Measurements from ENCODE around the gene LRRC45.

LRRC45 gene

DNA sequence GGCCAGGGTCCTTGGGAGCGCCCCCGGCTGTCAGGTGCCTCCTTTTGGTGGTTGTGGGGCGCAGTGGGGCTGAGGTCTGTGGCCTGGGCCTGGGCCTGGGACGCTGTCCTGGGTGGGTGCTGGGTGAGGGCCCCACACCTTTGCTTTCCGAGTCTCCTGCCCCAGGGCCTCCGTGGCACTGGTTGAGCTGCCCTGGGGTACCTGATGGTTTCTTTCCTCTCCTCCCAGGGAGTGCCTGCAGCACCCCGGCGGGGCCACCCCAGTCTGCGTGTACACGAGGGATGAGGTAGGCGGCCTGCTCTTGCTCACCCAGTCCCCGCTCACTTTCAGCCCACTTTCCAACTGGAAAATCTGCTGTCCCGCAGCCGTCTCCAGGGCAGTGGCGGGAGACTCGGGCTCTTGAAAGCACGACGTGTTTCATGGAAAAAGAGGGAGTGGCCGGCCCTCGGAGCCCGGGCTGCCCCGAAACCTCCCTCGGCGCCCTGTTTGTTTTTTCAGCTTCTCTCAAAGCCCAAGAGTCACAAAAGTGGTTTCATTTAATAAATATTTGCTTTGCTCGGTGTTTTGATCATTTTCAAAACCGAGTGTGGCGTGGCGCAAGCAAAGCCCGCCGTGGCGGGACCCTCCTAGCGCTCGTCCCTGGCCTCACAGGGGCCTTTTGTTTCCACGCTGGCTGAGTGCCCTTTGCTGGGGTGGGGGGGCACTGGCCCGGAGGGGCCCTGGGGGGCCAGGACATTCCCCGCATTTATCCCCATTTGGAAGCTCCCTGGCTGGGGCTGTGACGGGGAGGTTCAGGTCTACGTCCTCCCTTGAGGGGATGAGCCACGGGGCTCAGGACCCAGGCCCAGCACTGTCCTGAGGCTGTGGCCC lies 28.3 kb upstream of the LRRC45 start:
- DNase-seq, result peak; percentile 11

DNA sequence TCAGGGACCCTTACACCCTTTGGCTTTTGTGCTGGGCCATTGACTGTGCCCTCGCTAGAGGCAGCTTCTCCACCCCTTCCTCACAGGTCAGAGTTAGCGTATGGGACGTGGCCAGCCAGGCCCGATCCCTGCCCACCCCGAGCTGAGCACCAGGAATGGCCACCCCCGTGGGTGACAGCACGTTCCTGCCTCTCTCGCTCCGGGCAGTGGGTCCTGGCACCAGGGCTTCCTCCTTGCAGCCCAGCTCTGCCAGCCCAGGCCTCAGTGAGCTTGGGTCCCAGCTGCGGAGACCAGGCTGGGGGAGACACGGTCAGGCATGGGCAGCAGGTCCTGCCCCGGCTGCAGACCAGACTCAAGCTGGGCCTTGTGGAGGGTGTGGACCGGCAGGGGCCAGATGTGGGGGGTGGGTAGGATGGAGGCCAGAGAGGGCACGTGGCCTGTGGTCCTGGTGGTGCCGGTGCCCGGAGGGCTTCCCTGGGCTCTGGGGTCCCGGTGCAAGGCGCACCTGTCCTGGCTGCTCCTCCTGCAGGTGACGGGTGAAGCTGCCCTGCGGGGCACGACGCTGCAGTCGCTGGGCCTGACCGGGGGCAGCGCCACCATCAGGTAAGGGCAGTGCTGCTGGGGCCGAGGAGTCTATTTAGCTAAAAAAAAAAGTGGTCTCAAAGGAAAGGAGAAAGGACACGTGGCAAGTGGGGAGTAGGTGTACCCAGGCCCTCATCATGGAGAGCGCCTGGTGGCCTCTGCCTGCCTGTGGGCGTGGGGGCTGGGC lies 27.5 kb upstream of the LRRC45 start:
- no peak for DNase-seq

DNA sequence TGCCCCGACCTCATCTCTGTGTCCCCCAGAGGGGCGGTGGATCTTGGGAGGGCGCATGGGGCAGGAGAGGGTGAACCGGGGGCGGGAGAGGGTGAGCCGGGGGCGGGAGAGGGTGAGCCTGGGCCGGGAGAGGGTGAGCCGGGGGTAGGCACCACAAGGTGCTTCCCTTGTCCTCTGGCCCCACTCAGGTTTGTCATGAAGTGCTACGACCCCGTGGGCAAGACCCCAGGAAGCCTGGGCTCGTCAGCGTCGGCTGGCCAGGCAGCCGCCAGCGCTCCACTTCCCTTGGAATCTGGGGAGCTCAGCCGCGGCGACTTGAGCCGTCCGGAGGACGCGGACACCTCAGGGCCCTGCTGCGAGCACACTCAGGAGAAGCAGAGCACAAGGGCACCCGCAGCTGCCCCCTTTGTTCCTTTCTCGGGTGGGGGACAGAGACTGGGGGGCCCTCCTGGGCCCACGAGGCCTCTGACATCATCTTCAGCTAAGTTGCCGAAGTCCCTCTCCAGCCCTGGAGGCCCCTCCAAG lies 26.8 kb upstream of the LRRC45 start:
- no peak for DNase-seq

DNA sequence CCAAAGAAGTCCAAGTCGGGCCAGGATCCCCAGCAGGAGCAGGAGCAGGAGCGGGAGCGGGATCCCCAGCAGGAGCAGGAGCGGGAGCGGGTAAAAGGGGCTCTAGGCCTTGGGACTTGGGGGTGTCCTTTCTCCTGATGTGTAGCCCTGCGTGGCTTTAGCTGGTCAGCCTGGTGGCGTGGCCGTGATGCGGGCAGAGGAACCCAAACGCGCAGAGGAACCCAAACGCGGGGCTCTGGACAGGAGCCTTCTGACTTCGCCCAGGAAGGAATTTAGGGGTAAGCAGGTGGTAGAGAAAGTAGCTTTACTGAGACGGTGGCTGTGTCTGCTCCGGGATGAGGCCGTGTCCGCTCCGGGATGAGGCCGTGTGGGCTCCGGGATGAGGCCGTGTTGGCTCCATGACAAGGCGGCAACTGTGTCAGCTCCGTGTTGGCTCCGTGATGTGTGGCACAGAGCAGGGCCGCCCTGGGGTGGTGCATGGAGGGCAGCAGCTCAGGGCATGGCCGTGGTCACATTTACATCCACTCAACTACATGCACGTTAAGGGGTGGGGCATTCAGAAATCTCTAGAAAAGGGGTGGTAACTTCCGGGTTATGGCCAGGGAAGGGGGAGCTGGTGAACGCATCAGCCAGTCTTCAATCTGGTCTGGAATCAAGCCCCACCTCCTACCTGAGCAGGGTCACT lies 26.2 kb upstream of the LRRC45 start:
- no peak for DNase-seq

DNA sequence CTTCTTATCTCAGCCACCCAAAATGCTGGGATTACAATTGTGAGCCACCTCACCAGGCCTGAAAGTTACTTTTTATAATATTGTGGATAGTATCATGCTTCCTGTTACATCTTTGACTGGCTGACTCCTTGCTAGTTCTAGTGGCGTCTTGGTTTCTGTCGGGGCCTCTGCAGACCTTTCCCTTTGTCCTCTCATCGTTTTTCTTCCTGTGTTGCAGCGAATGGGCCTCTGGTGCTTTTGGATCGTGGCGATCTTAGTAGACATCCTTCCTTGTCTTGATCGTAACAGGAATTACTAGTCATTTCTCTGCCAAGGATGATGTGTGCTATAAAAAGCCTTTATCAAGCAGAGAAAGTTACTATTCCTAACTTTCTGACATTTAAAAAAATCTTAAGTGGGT lies 24.9 kb upstream of the LRRC45 start:
- no peak for DNase-seq

DNA sequence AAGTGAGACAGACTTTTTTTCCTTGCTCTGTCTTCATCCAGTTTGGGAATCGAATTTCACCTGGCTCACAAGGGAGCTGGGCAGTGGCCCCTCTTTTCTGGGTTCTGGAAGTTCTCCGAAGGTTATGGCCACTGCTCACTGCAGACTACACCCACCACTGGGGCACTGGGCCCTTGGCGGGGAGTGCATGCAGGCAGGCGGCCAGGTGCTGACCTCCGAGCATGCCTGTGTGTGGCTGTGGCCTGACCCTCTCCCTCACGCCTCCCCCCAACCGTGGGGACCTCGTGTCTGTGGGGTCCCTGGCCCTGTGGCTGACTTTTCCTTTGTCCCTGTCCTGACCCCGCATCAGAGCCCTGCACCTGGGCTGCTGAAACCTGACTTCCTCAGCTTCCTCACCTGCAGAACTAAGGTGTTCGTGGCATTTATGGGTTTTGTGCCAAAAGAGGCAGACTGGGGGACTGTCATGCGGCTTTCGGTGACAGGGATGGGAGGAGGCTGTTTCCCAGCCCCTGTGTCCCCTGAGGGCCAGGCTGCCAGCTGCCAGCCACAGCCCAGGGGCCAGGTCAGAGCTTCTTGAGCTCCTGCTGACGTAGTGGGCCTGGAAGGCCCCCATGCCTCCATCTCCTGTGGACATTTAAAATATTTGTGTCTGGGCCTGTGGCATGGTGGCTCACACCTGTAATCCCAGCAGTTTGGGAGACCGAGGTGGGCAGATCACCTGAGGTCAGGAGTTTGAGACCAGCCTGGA lies 24.2 kb upstream of the LRRC45 start:
- DNase-seq, result no peak

DNA sequence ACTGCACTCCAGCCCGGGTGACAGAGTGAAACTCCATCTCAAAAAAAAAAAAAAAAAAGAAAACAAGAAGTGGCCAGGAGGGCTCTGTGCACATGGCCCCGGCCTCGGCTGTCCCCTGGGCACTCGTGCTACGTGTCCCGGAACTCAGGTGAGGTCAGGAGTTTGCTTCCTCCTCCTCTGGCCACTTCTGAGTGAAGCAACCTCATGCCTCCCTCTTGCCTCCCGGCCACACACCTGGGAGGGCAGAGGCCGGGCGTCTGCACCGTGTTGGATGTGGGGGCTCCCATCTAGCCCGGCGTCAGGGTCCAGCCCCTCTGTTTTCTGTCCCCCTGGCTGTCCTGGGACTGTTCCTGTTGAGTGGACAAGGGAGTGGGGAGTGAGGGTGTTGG lies 23.5 kb upstream of the LRRC45 start:
- no peak for DNase-seq

DNA sequence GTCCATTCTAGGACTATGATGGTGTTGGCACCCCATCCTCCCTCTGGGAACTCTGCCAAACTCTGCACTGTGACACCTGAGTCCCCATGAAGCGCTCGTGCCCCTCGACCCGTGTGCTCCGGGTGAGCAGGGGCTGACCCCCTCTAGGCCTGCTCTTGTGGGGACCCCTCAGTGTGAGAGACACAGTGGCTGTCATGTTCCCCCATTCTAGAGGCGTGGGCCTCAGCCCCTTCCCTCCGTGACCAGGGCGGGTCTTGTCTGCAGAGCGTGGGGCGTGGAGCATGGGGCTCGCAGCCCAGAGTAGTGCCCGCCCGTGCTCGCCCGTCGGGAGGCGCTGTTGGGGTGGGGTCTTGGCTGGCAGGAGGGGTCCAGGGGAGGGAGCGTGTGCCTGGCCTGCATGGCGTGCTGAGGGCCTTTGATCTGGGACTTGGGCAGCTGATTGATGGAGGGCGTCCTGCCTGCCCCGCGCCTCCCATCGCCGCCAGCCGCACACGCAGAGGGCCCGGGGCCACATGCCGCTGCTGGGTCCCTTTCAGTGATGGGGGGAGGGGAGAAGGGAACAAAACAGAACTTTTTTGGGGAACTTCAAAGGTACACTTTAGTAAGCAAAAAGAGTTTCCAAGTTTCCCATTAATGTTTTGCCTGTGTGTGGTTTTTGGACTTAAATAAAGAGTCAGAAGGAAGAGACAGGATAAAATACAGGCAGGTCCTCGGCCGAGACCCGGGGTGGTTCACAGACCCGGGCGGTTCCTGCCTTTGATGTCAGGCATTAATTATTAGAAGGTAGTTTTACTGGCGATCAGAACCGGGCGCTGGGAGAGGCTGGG lies 22.9 kb upstream of the LRRC45 start:
- DNase-seq, result no peak

DNA sequence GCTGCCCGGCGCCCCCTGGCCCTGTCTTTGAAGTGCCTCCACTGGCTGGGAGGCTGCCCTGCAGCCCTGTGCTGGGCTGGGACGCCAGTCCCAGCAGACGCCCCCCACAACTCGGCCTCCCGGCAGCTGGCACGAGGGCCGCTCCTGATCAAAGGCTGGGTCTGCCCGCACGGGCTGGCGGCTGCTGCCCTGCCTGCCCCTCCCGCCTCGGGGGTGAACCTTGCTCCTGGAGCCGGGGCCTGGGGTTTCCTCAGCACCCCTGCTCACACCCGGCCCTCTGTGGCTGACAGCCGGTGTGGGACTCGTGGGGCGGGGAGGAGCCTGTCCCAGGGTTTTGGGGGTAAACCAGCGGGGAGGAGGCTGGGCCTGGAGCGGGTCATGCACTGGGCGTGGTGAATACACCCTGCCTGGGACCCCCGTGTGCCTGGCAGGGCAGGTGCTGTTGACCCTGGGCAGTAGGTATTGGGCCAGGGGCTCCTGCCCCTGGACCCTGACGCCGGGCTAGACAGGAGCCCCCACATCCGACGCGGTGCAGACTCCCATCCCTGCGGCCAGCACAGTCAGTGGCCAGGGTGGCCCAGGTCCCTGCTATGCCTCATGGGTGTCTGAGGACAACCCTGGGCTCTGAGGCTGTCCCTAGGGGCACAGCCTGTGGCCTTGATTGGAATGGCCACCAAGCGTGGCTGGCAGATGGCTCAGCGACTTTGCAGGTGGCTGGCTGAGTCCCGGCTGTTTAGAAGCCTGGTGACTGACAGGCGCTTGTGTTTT lies 22.1 kb upstream of the LRRC45 start:
- no peak for DNase-seq

DNA sequence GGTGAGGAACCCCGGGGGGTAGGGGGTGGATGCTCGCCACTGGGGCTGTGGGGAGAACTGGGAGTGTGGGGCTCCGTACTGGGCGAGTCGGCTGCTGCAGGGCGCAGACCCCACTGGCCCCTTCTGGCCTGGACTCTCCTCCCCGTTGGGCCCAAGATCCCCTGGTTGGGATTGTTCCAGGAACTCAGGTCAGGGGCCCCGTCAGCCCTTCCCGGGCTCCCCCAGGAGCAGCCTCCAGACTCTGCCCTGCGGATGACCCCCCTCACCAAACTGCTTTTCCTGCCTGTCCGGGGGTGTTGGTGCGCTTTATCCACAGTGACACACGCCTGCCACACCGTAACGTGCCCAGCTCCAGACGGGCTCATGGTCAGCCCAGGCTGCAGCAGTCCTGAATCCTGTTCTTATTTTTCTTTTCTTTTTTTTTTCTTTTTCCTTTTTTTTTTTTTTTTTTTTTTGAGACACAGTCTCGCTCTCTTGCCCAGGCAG lies 21.5 kb upstream of the LRRC45 start:
- DNase-seq, result no peak

DNA sequence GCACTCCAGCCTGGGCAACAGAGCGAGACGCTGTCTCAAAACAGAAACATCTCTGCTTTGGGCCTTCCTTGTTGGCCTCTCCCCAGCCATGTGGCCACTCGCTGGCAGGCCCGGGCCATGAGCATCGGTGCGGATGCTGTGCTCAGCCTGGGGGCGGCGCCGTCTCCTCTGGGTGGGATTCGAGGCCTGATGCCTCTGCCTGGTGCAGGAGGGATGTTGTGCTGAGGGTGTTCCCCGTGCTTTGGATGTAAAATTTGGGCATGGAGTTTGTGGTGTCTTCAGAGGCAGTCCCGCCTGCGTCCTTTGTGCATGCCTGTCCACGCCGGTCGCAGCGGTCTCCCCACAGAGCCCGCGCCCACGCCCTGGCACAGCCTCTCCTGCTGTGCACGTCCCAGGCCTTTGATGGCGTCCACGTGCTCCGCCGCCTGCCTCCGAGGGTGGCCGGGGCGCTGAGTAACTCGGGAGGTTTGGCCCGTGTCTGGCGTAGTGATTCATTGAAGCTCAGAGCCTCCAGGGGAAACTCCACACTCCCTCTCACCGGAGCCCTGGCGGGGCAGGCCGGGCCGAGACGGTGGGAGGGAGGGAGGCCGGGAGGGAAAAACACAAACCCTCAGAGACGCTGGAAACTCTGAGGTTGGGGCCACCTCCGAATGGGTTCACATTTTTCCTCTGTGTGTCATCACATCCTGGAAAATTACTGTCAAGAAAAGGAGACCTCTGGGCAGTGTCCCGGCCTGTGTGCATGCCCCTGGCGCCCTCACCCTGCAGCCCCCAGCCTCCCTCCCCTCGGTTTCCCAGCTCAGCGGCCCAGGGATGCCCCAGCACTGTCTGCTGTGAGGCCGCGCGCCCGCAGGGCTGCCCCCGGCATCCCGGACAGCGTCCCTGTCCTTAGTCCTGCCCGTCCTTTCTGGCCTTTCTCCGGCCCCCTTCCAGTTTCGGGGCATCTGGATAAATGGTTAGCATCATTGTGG lies 19.4 kb upstream of the LRRC45 start:
- no peak for DNase-seq

DNA sequence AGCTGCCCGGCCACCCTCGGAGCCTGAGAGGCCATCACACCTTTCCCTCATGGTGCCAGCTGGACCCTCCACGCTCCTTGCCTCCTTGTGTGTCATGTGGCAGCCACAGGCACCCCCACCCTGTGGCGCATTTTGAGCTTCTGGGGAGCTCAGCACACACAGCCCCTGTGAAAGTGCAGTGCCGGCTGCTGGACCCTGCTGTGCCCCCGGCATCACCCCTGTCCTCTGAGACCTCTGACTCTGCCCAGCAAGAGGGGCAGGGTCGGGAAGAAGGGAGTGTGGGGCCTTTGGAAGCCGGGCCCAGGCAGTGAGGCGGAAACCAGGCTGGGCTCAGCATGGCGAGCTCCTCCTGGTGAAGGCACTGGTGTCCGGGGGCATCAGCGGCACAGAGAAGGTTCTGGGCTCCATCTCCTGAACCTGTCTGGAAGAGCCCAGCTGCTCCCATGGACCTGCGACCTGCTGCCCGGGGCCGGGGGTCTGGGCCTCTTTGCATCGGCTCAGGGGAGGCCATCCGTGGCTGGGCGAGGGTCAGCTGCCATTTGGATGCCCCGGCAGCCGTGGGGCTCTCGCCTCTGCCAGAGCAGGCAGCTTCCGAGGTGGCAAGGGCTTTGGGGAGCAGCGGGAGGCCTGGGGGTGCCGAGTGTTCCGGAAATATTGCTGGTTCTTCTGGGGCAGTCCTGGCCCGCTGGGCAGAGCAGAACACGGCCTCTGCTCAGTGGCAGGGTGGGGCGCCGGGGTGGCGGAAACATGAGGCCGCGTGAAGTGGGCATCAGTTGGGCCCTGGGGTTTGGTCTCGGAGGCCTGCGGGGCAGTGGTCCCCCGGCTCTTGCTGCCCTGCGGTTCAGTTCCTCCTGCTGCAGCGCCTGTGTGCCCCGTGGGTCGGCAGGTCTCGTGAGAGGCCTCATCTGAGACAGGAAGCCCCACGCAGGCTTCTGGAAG lies 18.3 kb upstream of the LRRC45 start:
- no peak for DNase-seq

DNA sequence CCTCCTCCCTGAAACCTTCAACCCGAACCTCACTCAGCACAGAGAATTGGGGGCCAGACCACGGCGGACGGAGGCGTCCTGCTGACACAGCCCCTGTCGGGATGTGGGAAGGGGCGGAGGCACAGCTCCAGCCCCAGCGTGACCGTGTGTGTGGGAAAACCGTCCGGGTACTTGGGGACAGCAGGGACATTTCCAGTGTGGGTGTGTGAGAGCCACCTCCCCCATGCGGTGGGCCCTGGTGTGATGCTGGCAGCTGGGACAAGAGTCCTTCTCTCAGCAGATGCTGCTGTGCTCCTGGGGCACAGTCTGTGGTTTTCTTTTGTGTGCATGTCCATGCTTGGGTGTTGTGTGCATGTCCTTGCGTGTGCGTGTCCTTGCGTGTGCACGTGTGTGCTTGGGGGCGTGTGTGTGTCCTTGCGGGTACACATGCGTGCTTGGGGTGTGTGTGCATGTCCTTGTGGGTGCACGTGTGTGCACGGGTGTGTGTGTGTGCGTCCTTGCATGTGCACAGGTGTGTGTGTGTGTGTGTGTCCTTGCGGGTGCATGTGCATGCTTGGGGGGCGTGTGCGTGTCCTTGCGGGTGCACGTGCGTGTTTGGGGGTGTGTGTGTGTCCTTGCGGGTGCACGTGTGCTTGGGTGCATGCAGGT lies 17.3 kb upstream of the LRRC45 start:
- DNase-seq, result no peak

DNA sequence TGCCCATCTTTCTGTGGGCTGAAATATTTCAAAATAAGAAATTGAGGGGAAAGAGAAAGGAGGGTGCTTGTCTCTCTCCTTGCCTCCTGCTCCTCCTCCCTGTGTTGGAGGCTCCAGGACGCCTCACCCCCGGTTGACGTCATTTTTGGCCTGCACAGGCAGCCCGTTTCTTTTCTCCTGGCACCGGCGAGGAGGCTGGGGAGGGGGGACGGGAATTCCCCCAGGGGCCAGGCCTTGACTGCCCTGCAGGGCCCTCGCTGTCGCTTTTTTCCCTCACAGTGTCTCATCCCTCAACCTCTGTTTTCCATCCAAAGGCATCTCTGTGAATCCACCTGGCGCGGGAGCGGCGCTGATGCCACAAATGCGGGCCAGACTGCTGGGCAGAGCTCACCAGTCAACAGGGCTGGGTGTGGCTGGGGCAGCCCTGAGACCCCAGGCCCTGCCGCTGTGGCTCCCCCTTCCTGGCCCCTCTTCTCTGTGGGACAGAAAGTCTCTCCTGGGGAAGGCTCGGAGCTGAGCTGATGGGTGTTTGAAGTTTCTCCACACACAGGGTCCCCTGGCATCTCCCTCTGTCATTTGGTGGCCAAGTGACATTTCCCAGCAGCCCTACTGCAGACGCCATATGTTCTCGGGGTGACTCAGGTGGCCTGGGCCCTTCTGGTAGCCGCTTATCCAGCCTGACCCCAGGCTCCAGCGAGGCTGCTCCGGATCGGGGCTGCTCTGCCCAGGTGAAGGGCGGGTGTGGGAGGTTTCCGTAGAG lies 16.5 kb upstream of the LRRC45 start:
- no peak for DNase-seq

DNA sequence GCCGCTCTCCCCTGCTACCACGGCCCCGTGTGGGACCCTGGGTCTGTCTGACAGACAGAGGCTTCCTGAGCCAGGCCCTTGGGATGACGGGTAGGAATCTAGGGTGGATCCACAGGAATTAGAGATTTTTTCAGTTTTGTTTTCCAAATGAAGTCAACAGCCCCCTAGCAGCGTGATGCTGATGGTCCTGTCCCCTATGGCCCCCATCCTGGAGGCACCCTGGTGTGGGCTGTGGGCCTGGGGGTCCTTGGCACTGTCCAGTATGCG lies 15.9 kb upstream of the LRRC45 start:
- no peak for DNase-seq

DNA sequence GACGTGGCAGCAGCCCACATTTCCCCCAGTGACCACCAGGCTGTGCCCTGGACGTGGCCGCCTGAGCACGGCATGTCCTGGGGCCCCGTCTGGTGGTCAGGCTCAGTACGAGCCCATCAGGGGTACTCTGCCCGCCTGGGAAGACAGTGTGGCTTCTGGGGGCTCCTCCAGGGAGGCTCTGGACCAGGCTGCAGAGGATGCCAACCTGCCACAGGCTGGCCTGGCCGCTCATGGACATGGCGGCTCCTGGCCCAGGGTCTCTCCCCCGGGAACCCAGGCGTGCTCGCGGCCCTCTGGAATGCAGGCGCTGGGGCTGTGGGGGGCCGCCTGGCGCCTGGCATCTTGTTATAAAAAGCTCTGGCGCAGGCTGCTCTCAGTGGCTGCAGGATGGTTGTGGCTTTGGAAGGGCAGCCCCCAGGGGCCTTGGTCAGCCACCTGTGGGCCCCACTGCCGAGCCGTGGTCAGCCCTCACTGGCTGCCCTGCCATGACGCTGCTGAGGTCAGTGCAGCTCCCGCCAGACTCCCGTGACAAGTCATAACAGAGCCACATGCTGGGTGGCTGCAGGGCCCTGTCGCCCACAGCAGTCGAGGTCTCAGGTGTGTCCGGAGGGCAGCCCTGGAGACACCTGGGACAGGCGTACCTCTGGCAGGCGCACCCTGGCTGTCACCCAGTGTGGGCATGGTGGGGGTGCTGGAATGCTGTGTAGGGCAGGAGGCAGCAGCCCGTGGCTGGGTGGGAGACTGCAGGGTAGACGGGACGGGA lies 15.4 kb upstream of the LRRC45 start:
- no peak for DNase-seq

Measured in NCI-H774 (cell line).